Ramos (cell line): Measurements from ENCODE around the gene BACH2.
"Not testable (repeated sequence)": the region's sequence is repeated elsewhere in the genome, so short reads cannot be mapped to it uniquely, and the experiment has no call there.

Experiments used
- in situ Hi-C: fragments of 300-500 bp; cut with MboI; formaldehyde crosslinking; loops from one replicate; pipeline ENCODE4 v1.14.3; 2022; ENCODE audit warnings: low sequenced_read_pairs; ENCODE audit not compliant: unreplicated experiment

BACH2 gene

GRCh38 chr6:90139272-90139817 lies 157.3 kb downstream of the BACH2 start:
- in situ Hi-C loops, result no loop called here

GRCh38 chr6:90136837-90137568 lies 159.6 kb downstream of the BACH2 start:
- in situ Hi-C loops, result no loop called here

GRCh38 chr6:90136176-90136575 lies 160.5 kb downstream of the BACH2 start:
- in situ Hi-C loops, result no loop called here

- in situ Hi-C loops, result no loop called here
Observed at GRCh38 chr6:90135667-90136066, 161.0 kb downstream of the BACH2 start.

- in situ Hi-C loops, result not testable (repeated sequence)
Observed at GRCh38 chr6:90133664-90134063, 163.0 kb downstream of the BACH2 start.

GRCh38 chr6:90131614-90132423 lies 164.8 kb downstream of the BACH2 start:
- in situ Hi-C loops, result no loop called here

- in situ Hi-C loops, result no loop called here
Observed at GRCh38 chr6:90131125-90131524, 165.5 kb downstream of the BACH2 start.

GRCh38 chr6:90128687-90129086 lies 168.0 kb downstream of the BACH2 start:
- in situ Hi-C loops, result not testable (repeated sequence)

GRCh38 chr6:90127595-90127994 lies 169.0 kb downstream of the BACH2 start:
- in situ Hi-C loops, result no loop called here

GRCh38 chr6:90126839-90127238 lies 169.8 kb downstream of the BACH2 start:
- in situ Hi-C loops, result no loop called here

GRCh38 chr6:90126181-90126580 lies 170.5 kb downstream of the BACH2 start:
- in situ Hi-C loops, result no loop called here

GRCh38 chr6:90124874-90125510 lies 171.7 kb downstream of the BACH2 start:
- in situ Hi-C loops, result no loop called here

- in situ Hi-C loops, result no loop called here
Observed at GRCh38 chr6:90123831-90124230, 172.8 kb downstream of the BACH2 start.

GRCh38 chr6:90121982-90122381 lies 174.7 kb downstream of the BACH2 start:
- in situ Hi-C loops, result no loop called here

GRCh38 chr6:90120327-90120726 lies 176.3 kb downstream of the BACH2 start:
- in situ Hi-C loops, result no loop called here

GRCh38 chr6:90119618-90120017 lies 177.0 kb downstream of the BACH2 start:
- in situ Hi-C loops, result no loop called here

- in situ Hi-C loops, result no loop called here
Observed at GRCh38 chr6:90118581-90118980, 178.1 kb downstream of the BACH2 start.

GRCh38 chr6:90118069-90118468 lies 178.6 kb downstream of the BACH2 start:
- in situ Hi-C loops, result no loop called here

GRCh38 chr6:90116126-90116525 lies 180.5 kb downstream of the BACH2 start:
- in situ Hi-C loops, result not testable (repeated sequence)

GRCh38 chr6:90113389-90113788 lies 183.3 kb downstream of the BACH2 start:
- in situ Hi-C loops, result no loop called here

- in situ Hi-C loops, result no loop called here
Observed at GRCh38 chr6:90111387-90111786, 185.3 kb downstream of the BACH2 start.
